ENCODE results near the gene JAK1.
"Not testable (repeated sequence)": the region's sequence is repeated elsewhere in the genome, so short reads cannot be mapped to it uniquely, and the experiment has no call there.

JAK1 gene

DNA sequence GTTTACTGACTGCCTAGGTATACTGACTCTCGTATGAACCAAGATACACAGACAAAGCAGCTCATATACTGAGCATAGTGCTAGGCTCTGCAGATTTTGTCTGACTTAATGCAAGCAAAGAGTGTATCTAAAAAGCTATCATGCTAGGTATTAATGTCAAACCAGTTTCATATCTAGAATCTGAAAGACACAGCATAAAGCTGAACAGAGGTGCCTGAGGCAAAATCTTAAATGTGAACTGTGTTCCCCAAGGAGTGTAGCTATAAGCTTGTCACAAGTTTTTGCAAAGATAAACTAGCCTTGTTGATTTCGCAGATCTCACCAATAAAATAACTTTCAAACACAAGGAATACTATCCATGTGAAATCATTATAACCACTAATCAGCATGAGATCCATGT, 18.1 kb downstream of the JAK1 start:
- DNase-seq: no peak

GRCh38 chr1:64946916-64947315, 19.4 kb downstream of the JAK1 start:
- DNase-seq: no peak

- no peak for DNase-seq
Observed at GRCh38 chr1:64944913-64945312, 21.4 kb downstream of the JAK1 start.

GRCh38 chr1:64942675-64943074, 23.7 kb downstream of the JAK1 start:
- DNase-seq: no peak

DNA sequence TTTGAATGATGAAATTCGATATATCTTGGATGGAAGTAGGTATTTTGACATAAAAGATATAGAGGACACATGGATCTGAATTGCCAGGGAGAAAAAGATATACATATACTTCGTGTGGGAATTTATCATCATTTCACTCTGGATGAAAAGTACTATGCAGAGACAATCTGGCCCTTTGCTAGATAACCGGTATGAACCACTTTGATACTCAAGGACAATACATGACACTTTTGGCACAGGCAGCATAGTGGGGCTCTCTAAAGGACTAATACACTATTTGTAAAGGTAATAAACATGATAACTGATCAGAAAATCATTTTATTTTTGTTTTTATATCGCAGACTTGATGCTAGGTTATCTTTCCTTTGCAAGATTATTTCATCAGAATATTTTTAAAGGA, 24.2 kb downstream of the JAK1 start:
- no peak for DNase-seq

DNA sequence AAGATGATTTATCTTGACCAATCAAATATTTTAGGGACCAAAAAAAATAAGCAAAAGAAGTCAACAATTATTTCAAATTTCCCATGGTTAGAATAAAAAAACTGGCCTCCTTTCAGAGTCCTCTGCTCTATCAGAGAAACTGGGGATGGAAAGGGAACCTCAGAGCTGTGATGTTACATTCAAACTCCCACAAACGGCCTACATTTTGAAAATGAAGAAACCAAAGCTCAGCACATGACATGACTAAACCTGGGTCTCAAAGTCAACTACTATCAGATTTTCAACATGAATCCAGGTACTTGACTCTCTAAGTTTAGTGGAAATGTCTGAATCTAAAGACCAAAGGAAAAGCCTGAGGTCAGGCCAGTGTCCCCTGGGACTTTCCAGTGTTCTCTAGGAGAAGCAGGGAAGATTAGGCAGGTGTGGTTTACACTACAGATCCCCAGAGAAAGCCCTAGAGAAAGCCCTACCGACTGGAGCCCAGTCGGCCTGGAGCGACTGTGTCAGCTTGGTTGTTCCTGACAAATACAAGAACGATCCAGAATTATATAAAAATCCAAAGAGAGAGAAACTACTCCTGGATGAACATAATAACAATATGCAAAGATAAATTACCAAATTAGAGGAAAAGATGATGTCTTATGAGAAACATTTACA, 24.8 kb downstream of the JAK1 start:
- DNase-seq: no peak

- DNase-seq: no peak
Observed at GRCh38 chr1:64940025-64940424, 26.3 kb downstream of the JAK1 start.

DNA sequence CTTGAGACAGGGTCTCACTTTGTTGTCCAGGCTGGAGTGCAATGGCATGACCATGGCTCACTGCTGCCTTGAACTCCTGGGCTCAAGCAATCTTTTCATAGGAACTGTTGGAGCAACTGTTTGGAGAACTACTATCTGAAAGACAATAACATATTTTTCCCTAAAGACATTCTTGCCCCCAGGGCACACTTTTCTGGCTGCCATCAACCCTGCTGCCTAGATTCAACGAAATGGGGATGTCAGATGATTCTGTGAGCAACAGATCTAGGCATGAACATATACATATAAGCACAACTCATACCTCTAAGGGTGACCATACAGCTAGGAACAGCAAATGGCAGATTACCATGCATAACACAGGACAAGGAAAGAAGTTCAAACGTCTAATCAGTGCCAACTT, 27.4 kb downstream of the JAK1 start:
- DNase-seq: no peak

DNA sequence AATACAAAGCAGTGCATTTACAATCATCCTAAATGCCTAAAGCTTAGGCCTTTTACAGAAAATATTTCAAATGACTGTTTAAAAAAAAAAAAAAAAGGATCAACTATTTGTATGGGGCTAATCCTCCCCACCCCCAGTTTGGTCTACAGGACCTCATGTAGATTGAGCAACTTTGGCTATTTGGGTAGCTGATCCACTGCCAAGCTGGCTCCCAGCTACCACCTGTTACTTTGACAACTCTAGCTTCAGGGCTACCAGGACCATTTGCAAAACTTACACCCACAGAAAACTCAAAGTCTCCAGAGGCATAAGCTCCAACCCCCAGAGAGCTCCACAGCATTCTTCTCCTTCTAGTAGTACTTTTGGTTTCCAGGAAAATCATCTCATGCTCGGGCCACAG, 29.4 kb downstream of the JAK1 start:
- no peak for DNase-seq

- DNase-seq: no peak
Observed at GRCh38 chr1:64935551-64936155, 30.7 kb downstream of the JAK1 start.

DNA sequence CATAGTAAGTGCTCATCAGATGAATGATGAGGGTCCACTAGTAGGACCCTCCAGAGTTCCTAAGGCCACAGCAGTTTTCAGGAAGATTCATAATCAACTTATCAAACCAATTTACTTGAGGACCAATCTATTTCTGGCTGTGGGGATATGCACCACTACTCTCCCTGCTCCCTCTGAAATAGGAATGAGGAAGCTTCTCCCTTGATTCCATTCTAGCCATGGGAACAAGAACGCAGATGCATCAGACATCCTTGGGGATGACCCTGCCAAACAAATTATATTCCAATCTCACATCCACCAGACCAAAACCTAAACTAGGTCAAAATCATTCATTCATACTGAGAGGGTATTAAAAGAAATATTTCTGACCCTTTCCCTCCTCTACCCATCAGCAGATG, 31.5 kb downstream of the JAK1 start:
- DNase-seq: no peak

GRCh38 chr1:64934115-64934877, 32.1 kb downstream of the JAK1 start:
- DNase-seq: no peak

DNA sequence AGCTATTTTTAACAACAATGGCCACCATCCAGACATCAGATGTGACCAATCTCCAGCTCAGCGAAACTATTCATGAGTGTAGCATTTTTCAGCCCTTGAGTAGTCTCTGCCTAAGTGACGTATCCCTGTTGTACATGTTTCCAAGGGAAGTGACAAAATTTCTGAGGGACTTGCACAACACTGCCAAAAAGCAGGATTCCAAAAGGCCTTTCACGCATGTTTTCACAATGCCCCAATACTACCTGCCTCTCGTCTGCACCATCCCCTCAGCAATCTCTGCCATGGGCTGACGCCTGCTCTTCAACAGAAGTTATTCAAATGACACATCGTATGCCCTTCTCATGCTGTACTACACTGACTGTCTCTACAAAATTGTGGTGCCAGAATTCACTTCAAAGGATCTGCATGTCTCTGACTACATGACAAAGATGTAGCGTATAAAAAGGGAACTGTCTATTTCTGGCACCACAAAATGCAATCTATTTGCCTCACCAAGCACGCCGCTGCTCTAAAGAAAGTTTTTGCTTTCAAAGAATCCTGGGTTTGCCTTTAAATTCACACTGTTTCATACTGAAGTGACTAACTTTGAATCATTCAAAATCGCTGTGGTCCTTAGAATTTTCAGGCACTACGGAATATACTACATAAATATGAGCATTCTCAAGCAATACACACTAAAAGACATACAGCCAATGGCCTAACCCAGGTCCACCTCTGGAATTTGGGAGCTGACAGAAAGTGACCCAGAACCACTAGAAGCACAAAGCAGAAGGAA, 32.9 kb downstream of the JAK1 start:
- no peak for DNase-seq

DNA sequence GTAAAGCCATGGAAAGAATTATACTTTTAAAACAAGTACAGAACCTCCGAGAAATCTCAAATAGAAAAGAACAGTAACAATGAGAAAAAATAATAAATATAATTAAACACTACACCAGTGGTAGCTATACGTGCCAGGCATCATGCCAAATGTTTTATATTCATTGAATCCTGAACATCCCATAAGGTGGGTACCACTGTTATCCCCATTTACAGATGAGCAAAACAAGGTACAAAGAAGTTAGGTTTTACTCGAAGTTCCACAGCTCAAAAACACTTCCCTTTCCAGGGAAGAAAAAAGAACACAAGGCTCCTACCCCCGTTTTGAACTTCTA, 33.4 kb downstream of the JAK1 start:
- no peak for DNase-seq

DNA sequence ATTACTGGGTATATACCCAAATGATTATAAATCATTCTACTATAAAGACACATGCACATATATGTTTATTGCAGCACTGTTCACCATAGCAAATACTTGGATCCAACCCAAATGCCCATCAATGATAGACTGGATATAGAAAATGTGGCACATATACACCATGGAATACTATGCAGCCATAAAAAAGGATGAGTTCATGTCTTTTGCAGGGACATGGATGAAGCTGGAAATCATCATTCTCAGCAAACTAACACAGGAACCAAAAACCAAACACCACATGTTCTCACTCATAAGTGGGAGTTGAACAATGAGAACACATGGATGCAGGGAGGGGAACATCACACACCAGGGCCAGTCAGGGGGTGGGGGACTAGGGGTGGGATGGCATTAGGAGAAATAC, 35.7 kb downstream of the JAK1 start:
- not testable (repeated sequence) for DNase-seq

DNA sequence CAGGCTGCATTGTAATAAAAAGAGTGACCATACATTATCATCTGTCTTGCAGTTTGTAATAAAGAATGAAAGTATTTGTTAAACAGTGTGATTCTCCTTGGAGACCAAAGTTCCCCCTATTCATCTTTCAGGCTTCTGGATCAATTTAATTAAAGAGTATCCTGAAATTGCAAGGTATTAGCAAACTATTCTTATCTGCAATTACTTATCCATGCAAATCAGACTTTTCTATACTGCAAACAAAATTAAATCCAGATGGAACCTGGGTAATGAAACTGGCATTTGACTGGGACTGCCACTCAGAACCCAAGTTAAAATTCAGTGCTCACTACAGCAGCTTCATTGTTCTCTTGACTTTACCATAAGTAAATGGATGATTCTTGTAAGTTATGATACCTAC, 37.1 kb downstream of the JAK1 start:
- DNase-seq: no peak

DNA sequence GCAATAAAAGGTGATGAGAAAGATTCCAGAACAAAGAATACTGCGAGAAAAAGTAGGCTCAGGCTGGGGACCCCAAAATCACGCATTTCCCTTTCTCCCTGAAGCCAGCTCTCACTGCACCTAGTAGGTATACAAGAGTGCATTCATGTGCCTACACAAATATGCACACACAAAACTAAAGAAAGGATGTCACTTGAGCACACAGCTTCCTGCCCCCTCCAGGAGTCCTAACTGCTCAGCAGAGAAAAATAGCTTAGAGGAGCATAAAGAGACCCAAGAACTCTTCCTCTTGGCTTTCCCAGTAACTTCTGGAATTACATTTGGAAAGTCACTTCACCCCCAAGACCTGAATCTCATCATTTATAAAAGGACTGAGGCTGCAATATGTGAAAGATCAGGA, 38.0 kb downstream of the JAK1 start:
- DNase-seq: no peak

DNA sequence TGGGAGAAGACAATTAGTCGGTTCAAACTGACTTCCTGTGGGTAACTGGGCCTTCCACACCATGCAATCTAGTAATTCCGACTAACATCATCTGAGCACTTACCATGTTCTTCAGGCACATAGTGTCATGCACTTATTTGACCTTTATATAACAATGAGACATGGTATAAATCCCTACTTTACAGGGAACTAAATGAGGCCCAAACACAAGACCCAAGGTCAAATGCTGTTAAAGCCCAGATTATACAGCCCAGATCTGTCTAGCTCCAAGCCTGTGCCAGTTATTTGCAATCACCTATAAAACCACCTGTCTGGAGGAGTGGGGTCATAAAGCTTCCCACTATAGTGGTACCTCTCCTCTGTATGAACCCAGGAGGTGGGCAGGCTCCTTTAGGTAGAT, 40.8 kb downstream of the JAK1 start:
- no peak for DNase-seq

- DNase-seq: peak; percentile 31 to 44
Observed at GRCh38 chr1:64923294-64923718, 43.0 kb downstream of the JAK1 start.

DNA sequence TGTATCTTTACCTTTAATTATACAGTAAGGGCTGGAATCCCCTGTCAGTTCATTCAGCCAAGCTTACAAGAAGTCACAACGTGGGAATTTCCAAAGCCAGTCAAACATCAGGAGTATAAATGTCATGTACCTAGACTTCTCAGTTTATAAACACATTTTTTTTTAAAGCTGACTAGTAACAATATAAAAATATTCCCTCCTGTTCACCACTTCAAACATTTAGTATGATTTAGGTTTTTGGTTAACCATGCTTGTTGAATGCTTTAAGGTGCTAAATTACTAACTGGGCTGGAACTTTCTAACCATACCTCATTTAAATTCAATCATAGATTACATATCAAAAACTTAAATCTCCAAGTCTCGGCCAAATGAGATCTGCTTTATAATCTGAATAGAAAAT, 44.0 kb downstream of the JAK1 start:
- DNase-seq: no peak

GRCh38 chr1:64921771-64922170, 44.6 kb downstream of the JAK1 start:
- no peak for DNase-seq

DNA sequence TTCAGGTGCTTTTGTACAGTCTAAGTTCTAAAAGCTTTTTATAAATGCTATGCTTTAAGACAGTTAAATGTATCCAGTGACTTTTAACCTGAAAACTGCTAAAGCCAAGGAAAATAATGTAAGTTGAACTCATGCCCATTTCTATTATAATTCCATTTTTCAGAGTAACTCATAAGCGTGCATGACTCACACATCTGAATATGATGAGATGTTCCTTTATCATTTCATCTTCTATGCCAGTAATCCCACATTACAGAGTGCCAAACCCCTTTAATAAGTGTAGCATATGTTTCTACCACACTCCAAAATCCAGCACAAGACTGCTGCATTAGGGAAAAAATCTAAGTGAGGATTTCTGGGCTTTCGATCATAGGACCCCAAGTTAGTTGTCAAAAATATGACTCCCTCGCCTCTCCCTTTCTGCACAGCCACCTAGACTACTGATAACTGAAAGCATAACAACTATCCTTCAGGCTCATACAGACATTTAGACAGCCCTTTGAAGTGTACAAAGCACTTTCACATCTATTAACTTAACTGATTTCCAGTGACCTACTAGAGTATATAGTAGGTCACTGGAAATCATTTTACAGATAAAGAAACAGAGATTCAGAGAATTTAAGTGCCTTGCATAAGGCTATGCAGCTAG, 45.3 kb downstream of the JAK1 start:
- no peak for DNase-seq

DNA sequence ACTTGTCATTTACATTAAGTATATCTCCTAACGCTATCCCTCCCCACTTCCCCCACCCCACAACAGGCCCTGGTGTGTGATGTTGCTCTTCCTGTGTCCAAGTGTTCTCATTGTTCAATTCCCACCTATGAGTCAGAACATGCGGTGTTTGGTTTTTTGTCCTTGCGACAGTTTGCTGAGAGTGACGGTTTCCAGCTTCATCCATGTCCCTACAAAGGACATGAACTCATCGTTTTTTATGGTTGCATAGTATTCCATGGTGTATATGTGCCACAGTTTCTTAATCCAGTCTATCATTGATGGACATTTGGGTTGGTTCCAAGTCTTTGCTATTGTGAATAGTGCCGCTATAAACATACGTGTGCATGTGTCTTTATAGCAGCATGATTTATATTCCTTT, 47.2 kb downstream of the JAK1 start:
- DNase-seq: not testable (repeated sequence)

All from activated CD4-positive, alpha-beta T cell treated with anti-CD3 and anti-CD28 coated beads, Interleukin-2, amount 50 U/mL, for 48 hours (primary cell).